ENCODE data around the gene SHISA6.

Gene SHISA6

DNA sequence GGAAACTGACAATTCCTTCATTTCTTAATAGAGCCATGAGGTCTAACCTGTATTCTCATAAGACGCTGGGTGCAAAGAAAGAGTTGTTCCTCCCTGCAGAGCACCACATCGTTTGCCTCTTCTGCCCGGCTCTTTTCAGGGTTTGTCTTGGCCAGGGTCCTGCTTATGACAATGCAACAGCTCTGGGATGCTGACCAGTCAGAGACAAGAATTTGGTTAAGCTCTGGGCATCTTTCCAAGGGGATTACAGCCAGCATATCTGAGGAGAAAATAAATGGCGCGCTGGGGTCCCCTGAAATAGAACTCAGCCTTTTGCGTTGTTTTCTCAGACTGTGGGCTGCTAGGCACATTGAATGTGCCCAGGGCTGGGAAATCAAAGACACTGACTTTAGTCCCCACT lies 128.6 kb downstream of the SHISA6 start:
- Histone ChIP-seq H3K9ac (ENCODE audit: low read depth, low read length) (no peak overlapping the region), H3K9me3 (ENCODE audit: control insufficient read depth, insufficient read depth, low read length) (no peaks in the 10 kb centered on the region), H3K4me1 (ENCODE audit: insufficient read depth, low read length) (no peaks in the 10 kb centered on the region), H3K36me3 (ENCODE audit: insufficient read depth, low read length) (no peaks in the 10 kb centered on the region)

DNA sequence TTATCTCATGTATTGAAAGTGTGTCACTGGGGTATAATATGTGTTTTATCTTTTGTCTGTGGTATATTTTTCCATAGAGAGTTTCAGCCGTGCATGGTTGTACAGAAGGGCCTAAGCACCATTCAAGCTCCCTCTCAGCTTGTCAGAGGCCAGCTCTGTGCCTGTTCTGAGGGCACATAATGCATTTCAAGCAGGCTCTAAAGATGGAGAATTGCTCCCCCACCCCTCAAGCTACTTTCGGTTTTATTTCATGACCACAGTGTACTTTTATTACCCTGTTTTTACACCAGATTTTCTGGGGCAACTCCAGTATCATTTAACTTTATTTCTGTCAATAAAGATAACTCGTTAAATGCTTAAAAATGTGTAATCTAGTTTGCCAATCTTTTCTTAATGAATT lies 131.7 kb downstream of the SHISA6 start:
- H3K36me3 ChIP-seq (ENCODE audit: insufficient read depth, low read length), result no peaks in the 10 kb centered on the region
- H3K9ac ChIP-seq (ENCODE audit: low read depth, low read length), result no peak overlapping the region
- H3K4me1 ChIP-seq (ENCODE audit: insufficient read depth, low read length), result no peaks in the 10 kb centered on the region
- H3K9me3 ChIP-seq (ENCODE audit: control insufficient read depth, insufficient read depth, low read length), result no peaks in the 10 kb centered on the region

DNA sequence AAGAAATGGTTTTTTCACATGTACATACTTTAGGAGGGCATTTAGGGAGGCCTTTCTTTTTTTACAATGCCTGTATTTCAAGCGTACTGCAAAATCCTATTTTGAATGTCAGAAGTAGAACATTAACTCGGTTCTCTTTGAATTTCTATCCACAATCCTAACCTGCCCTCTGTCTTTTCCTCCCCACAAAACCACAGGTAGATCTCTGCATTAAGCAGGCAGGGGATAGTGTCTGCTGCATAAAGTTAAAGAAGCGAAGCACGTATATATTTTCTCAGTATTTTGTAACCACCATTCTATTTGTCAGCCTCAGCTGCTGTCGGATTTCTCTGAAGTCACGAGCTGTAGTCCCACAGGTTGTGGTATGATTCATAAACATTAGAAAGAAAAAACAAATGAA lies 137.5 kb downstream of the SHISA6 start:
- no peaks in the 10 kb centered on the region for H3K9me3 ChIP-seq (ENCODE audit: control insufficient read depth, insufficient read depth, low read length)
- H3K4me1 ChIP-seq (ENCODE audit: insufficient read depth, low read length), result no peaks in the 10 kb centered on the region
- H3K9ac ChIP-seq (ENCODE audit: low read depth, low read length), result no peak overlapping the region
- H3K36me3 ChIP-seq (ENCODE audit: insufficient read depth, low read length), result no peaks in the 10 kb centered on the region

GRCh38 chr17:11380761-11381160 lies 139.7 kb downstream of the SHISA6 start:
- H3K36me3 ChIP-seq (ENCODE audit: insufficient read depth, low read length), result no peaks in the 10 kb centered on the region
- no peaks in the 10 kb centered on the region for H3K4me1 ChIP-seq (ENCODE audit: insufficient read depth, low read length)
- H3K9me3 ChIP-seq (ENCODE audit: control insufficient read depth, insufficient read depth, low read length), result no peaks in the 10 kb centered on the region
- H3K9ac ChIP-seq (ENCODE audit: low read depth, low read length), result no peak overlapping the region

DNA sequence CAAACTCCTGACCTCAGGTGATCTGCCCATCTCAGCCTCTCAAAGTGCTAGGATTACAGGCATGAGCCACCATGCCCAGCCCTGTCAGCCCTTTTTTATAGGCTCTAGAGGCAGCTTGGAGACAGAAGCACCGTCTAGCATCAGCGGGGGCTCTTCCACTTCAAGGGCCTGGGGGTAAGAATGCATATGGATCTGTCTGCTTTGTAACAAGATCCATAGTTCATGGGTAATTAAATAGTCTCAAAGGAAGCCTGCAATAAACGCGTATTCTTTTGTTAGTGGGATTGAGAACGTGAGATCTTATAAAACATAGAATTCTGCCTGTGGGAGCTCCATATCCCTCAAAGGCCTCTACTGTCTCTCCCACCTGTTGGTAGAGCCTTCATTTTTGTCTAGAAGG lies 142.1 kb downstream of the SHISA6 start:
- Histone ChIP-seq H3K9me3 (ENCODE audit: control insufficient read depth, insufficient read depth, low read length) (no peaks in the 10 kb centered on the region), H3K9ac (ENCODE audit: low read depth, low read length) (no peak overlapping the region), H3K4me1 (ENCODE audit: insufficient read depth, low read length) (no peaks in the 10 kb centered on the region), H3K36me3 (ENCODE audit: insufficient read depth, low read length) (no peaks in the 10 kb centered on the region)

GRCh38 chr17:11384131-11384530 lies 143.1 kb downstream of the SHISA6 start:
- no peaks in the 10 kb centered on the region for H3K9me3 ChIP-seq (ENCODE audit: control insufficient read depth, insufficient read depth, low read length)
- no peaks in the 10 kb centered on the region for H3K4me1 ChIP-seq (ENCODE audit: insufficient read depth, low read length)
- H3K36me3 ChIP-seq (ENCODE audit: insufficient read depth, low read length), result no peaks in the 10 kb centered on the region
- no peak overlapping the region for H3K9ac ChIP-seq (ENCODE audit: low read depth, low read length)

- Histone ChIP-seq H3K4me1 (ENCODE audit: insufficient read depth, low read length) (no peaks in the 10 kb centered on the region), H3K9me3 (ENCODE audit: control insufficient read depth, insufficient read depth, low read length) (no peaks in the 10 kb centered on the region), H3K9ac (ENCODE audit: low read depth, low read length) (no peak overlapping the region), H3K36me3 (ENCODE audit: insufficient read depth, low read length) (no peaks in the 10 kb centered on the region)
Observed at GRCh38 chr17:11387610-11388009, 146.6 kb downstream of the SHISA6 start.

GRCh38 chr17:11388054-11388453 lies 147.0 kb downstream of the SHISA6 start:
- Histone ChIP-seq H3K9ac (ENCODE audit: low read depth, low read length) (no peak overlapping the region), H3K9me3 (ENCODE audit: control insufficient read depth, insufficient read depth, low read length) (no peaks in the 10 kb centered on the region), H3K36me3 (ENCODE audit: insufficient read depth, low read length) (no peaks in the 10 kb centered on the region), H3K4me1 (ENCODE audit: insufficient read depth, low read length) (no peaks in the 10 kb centered on the region)

GRCh38 chr17:11389583-11389982 lies 148.6 kb downstream of the SHISA6 start:
- Histone ChIP-seq H3K4me1 (ENCODE audit: insufficient read depth, low read length) (no peaks in the 10 kb centered on the region), H3K9me3 (ENCODE audit: control insufficient read depth, insufficient read depth, low read length) (no peaks in the 10 kb centered on the region), H3K9ac (ENCODE audit: low read depth, low read length) (no peak overlapping the region), H3K36me3 (ENCODE audit: insufficient read depth, low read length) (no peaks in the 10 kb centered on the region)

GRCh38 chr17:11391134-11391533 lies 150.1 kb downstream of the SHISA6 start:
- H3K9me3 ChIP-seq (ENCODE audit: control insufficient read depth, insufficient read depth, low read length), result no peaks in the 10 kb centered on the region
- no peaks in the 10 kb centered on the region for H3K36me3 ChIP-seq (ENCODE audit: insufficient read depth, low read length)
- H3K4me1 ChIP-seq (ENCODE audit: insufficient read depth, low read length), result no peaks in the 10 kb centered on the region
- no peak overlapping the region for H3K9ac ChIP-seq (ENCODE audit: low read depth, low read length)

DNA sequence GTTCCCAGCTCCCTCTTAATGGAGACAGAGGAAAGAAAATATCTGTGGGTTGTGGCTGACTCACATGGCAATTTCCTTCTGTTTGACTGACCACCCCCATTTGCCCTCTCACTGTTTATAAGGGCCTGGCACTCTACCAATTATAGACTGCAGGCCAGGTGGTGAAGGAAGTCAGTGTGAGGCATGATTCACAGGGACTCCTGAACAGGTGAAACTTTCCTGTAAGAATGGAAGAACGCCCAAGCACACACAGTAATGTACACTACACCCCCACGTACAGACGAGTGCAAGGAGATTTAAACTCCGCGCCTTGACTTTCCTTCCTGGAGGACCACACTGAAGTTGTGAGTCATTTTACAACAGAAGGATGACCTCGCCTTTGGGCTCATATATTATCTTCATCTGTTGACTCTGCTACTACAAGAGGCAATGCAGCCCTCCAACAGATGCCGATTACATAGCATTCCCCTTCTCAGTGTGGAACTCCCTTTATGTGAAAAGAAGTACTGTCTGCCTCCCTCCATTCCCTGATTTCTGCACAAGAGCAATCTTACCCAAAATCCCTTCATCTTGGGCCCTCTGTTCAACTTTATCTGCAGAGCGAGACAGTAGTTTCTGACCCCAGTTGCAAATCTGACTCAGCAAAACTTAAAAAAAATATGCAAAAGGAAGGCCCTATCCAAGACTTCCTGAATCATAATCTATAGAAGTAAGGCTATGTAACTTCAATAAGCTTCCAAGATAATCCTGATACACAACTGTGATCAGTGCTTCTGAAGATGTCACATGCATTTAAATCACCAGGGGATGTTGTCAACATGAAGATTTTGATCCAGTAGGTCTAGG lies 163.6 kb downstream of the SHISA6 start:
- H3K9ac ChIP-seq (ENCODE audit: low read depth, low read length), result no peak overlapping the region
- H3K4me1 ChIP-seq (ENCODE audit: insufficient read depth, low read length), result no peaks in the 10 kb centered on the region
- H3K36me3 ChIP-seq (ENCODE audit: insufficient read depth, low read length), result no peaks in the 10 kb centered on the region
- no peaks in the 10 kb centered on the region for H3K9me3 ChIP-seq (ENCODE audit: control insufficient read depth, insufficient read depth, low read length)

DNA sequence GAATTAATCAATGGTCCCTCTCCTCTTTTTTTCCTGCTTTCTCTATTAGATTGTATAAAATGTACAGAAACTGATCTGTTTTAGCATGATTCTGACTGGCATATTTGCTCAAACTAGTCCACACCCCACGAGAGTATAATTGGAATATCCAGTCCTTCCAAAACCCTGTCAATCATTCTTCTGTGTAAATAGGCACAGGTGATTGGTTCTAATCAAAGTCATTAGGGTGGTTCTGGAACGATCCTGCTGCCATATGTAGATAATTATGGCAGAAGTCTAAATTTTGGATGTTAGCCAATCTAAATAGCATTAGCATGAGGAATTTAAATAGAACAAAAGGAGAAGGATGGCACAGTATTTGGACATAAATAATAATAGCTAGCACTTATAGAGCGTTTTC lies 165.7 kb downstream of the SHISA6 start:
- Histone ChIP-seq H3K36me3 (ENCODE audit: insufficient read depth, low read length) (no peaks in the 10 kb centered on the region), H3K4me1 (ENCODE audit: insufficient read depth, low read length) (no peaks in the 10 kb centered on the region), H3K9ac (ENCODE audit: low read depth, low read length) (no peak overlapping the region), H3K9me3 (ENCODE audit: control insufficient read depth, insufficient read depth, low read length) (no peaks in the 10 kb centered on the region)

- Histone ChIP-seq H3K36me3 (ENCODE audit: insufficient read depth, low read length) (no peaks in the 10 kb centered on the region), H3K4me1 (ENCODE audit: insufficient read depth, low read length) (no peaks in the 10 kb centered on the region)
Observed at GRCh38 chr17:11412654-11413053, 171.6 kb downstream of the SHISA6 start.

DNA sequence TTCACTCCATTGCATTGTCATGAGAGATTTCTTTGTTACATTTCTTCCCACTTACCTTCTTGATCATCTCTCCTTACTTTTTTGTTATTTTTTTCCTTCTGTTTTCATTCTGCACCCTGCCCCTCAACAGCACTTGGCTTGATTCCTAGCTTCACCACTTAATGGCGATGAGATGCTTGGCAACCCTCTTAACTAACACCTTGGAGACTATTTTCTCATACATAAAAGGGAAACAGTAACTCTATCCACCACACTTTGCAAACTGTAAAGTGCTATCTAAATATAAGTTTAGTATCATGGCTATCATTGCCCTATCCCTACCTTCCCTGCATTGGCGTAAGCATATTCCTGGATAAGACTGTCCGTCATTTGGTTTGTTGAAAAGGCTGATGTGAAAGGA lies 177.3 kb downstream of the SHISA6 start:
- no peaks in the 10 kb centered on the region for H3K4me1 ChIP-seq (ENCODE audit: insufficient read depth, low read length)
- H3K9ac ChIP-seq (ENCODE audit: low read depth, low read length), result no peak overlapping the region
- no peaks in the 10 kb centered on the region for H3K36me3 ChIP-seq (ENCODE audit: insufficient read depth, low read length)
- H3K9me3 ChIP-seq (ENCODE audit: control insufficient read depth, insufficient read depth, low read length), result no peaks in the 10 kb centered on the region

More at GRCh38 chr17:11412654-11413053, 171.6 kb downstream of the SHISA6 start:
- Histone ChIP-seq H3K9ac (ENCODE audit: low read depth, low read length) (no peak overlapping the region), H3K9me3 (ENCODE audit: control insufficient read depth, insufficient read depth, low read length) (no peaks in the 10 kb centered on the region)

DNA sequence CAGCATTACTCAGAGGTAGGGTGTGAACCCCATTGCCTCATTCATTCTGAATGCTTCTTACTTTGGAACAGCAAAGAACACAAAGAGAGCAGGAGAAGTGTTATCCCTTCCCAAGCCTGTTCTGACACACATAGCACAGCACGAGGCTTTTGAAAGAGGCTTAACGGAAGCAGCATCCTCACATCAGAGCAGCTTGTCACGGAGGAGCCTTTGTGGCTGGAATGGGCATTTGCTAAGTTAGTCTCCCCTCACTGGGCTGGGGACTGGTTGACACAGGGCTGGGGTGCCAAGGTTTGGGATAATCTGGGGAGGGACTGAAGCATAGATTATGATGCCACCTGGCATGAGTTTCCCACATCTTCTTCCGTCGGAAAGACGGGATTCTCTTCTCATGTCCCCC lies 189.7 kb downstream of the SHISA6 start:
- no peak overlapping the region for H3K9ac ChIP-seq (ENCODE audit: low read depth, low read length)
- H3K4me1 ChIP-seq (ENCODE audit: insufficient read depth, low read length), result no peaks in the 10 kb centered on the region
- no peaks in the 10 kb centered on the region for H3K36me3 ChIP-seq (ENCODE audit: insufficient read depth, low read length)
- H3K9me3 ChIP-seq (ENCODE audit: control insufficient read depth, insufficient read depth, low read length), result no peaks in the 10 kb centered on the region
